GM12874 (cell line): Measurements from ENCODE around the gene HOXA7.

Source experiments
- TF ChIP-seq, protein P1 (sequence below): IDR thresholded peaks from 2 replicates; pipeline ENCODE4 v1.5.1; 2011; ENCODE audit warnings: low read depth, mild to moderate bottlenecking, control low read depth, low read length, moderate library complexity; ENCODE audit not compliant: insufficient read depth

Gene HOXA7

DNA sequence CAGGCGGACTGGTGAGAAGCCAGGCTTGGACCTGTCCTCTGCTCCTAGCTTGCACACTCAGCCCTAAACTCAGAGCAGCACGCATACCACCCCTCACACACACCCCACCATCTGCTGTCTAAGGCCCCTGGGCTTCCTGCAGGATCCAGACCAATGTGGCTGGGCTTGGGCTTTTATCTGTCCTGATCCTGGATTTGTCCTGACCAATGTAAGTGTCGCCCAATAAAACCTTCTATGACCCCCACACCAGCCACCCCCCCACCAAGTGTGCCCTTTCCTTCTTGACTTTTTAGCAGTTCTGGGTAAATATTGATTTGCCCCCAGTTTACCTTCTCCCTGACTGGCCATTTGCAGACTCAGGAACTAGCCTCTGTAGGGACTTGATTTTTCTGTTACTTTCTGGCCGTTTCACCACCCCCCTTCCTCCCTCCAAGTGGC is 45.1 kb upstream of the HOXA7 start:
- TF ChIP-seq, protein P1, sequence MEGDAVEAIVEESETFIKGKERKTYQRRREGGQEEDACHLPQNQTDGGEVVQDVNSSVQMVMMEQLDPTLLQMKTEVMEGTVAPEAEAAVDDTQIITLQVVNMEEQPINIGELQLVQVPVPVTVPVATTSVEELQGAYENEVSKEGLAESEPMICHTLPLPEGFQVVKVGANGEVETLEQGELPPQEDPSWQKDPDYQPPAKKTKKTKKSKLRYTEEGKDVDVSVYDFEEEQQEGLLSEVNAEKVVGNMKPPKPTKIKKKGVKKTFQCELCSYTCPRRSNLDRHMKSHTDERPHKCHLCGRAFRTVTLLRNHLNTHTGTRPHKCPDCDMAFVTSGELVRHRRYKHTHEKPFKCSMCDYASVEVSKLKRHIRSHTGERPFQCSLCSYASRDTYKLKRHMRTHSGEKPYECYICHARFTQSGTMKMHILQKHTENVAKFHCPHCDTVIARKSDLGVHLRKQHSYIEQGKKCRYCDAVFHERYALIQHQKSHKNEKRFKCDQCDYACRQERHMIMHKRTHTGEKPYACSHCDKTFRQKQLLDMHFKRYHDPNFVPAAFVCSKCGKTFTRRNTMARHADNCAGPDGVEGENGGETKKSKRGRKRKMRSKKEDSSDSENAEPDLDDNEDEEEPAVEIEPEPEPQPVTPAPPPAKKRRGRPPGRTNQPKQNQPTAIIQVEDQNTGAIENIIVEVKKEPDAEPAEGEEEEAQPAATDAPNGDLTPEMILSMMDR, result no peak

DNA sequence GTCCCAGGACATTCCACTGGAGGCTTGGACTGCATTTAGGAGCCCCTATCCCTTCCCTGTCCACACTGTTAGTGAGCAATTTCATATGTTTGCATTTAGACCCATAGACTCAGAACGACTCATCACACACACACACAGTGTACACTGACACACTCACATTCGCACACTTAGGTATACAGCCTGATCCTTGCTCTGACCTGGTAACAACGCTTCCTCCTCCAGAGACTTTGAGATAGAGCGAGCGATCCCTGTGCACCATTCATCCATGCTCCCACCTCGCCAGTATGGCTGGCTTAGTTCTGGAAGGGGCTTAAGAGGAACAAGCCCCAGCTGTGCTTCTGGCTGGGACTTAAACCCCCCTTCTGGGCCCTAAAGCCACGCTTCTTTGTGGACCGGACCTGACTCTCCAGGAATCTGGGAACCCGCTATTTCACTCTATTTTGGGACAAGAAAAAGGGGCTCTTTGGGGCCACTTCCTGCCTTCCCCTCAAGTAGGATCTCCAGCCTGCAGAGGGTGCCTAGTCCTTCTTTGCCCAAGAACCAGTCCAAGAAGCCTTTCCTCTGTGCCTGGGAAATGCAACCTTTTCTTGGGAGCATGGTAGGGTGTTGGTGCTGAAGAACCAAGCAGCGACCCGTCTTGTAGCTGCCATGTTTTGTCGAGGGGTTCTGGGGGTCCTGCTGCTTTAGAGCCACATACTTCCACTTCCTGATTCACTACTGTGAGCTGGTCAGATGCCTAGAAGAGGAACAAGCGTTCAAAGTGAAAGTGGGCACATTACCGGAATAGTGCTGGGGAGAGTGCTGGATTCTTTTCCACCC is 44.5 kb upstream of the HOXA7 start:
- TF ChIP-seq, protein P1, result no peak

DNA sequence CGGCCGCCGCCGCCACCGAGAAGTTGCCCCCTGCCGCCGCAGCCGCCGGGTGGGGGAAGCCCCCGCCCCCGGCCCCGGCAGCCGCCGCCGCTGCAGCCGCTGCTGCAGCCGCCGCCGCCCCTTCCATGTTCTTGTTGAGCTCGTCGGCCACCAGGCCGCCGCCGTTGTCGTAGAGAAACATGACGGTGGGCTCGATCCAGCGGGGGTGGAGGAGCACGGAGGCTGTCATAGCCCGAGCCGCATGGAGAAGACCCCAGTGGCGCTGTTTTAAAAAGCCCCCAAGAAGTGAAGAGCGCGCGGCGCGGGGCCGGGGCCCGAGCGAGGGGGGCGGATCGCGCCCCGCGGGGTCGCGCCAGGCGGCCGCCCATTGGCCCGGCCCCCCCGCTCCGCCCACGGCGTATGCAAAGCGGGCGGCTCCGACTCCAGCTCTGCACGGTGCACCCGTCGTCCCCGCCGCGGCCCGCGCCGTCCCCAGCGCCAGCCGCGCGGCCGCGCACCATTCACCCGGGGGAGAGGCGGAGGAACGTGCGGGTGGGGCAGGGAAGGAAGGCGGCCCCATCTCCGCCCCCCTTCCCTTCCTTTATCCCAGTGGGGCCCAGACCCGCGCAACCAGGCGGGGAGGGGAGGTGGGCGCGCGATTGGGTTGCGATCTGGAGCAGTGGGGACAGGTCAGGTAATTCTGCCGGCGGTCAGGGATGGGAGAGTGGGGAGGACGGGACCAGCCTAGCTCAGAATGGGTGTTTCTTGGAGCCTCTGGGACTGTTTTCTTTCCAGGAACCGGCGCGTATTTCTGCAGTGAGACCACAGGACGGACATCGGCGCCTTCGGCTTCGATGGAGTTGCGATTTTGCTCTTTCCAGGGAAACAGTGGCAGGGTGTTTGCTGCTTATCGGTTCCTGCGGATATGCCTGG is 43.6 kb upstream of the HOXA7 start, which contains the start of gene HOXA13:
Gene HOXA13, minus strand, starts transcription at position 243 of the 912 bp plus-strand sequence. Its CDS starts 14 bp downstream, at position 229.
- TF ChIP-seq, protein P1, result no peak

DNA sequence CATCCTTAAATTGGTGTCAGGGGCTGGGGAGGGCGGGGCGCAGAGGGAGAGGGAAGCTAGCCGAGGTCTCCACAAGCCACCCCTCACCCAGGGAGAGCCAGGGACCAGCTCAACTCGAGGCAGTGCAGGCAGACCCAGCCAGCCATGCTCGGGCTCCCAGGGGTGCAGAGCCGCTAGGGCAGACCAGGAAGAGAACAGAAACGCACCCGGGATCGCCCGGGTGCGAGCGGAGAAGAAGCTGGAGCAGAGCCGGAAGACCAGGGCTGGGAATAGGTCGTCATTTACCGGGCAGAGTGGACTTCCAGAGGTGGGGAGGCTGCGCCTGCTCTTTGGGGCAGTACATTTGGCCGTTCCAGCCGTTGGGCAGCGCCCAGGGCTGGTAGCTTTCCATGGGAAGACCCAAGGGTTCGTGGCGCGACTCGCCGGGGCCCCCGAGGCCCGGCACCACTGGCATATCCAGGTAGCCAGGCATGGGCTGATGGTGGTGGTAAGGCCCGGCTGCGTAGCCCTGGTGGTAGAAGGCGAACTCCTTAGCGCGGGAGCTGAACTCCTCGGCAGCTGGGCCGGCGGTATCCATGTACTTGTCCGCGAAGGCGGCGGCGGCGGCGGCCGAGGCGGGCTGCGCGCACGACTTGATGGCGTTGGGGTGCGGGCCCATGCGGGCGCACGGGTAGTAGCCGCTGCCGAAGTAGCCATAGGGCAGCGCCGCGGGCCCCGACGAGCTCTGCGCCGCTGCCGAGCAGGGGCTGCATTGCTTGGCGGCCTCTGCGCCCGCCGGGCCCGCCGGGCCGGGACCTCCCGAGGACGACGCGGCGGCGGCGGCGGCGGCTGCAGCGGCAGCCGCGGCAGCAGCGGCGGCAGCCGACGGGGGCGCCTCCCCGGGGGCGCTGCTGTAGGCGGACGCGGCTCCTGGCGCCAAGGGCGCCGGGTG is 42.7 kb upstream of the HOXA7 start:
- TF ChIP-seq, protein P1, result no peak

DNA sequence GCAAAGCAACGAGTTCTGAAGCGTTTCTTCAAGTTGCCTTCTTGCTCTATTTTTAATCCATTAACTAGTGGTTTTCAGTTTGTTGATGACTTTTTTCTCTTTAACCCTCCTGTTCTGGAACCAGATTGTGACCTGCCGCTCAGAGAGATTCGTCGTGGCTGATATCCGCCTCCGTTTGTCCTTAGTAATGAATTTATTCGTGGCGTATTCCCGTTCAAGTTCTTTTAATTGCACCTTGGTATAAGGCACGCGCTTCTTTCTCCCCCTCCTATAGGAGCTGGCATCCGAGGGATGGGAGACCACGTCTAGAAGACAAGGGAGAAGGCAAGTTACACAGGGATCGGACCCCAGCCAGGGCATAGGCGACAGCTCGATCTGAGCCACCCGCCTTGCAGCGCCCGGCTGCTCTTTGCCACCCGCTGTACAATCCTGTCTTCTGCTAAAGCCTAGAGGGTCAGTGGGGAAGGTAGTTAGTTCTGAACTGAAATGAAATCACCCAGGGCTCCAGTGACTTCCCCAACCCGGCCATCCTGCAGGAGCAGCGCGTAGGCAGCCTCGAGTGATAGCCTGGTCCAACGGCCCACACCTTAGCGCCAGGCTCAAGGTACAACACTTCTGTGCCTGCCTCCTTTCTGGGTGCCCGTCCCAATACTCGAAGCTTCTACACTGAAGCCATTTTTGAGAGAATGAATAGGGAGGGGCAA is 41.8 kb upstream of the HOXA7 start:
- TF ChIP-seq, protein P1, result no peak

DNA sequence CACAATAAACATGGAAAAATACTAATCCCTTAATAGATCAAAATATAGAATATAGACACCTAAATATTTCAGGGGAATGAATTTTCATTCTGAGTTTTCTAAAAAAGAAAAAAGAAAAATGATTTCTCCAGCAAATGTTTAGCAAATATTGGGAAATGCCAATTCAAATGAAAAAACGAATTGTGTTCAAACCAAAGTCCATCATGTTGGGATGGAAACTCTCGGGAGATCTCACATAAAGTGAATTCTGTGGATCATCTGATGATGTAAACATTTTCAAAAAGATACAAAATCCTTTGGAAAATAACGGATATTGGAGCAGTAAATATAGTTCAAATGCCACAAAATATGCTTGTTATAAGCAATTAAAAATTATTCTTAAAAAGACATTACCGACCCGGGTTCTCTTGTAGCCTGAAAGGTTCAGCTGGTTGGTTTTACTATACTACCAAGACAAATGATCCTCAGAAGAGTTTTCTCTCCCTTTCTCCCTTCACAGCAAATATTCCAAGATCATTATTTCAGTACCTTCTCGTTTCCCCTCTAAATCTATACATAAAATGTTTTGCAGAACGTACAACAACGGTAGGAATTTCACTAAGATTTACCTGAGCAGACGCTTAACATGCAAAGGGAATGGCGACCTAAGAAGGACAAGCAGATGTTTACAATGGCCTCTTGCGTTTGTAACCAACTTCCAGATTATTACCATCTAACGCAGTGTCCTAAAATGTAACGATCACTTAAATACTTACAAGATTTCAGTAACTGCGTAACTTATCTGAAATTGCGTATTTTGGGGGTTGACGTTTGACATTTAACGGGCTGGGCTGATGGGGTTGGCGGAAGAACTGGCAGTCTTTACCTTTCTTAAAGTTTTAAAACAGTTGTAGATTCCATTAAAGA is 40.9 kb upstream of the HOXA7 start:
- TF ChIP-seq, protein P1, result no peak
